Measurements from ENCODE around the gene CAMTA1.

The CAMTA1 gene

DNA sequence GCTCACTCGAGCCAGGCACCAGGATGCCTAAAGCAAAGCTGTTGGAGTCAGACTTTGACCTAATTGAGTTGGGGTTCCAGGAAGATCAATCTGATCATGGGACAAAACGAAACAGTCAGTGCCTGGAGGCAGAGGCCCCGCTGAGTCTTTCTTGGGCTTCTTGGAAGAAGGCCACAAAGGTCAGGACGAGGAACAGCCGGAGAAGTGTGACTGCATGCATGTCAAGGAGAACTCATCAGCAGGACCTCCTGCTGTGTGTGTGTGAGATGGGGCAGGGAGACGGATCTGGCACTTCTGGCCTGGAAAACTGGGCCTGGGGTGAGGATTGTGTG, 190.8 kb downstream of the CAMTA1 start:
- TF ChIP-seq, protein P1, sequence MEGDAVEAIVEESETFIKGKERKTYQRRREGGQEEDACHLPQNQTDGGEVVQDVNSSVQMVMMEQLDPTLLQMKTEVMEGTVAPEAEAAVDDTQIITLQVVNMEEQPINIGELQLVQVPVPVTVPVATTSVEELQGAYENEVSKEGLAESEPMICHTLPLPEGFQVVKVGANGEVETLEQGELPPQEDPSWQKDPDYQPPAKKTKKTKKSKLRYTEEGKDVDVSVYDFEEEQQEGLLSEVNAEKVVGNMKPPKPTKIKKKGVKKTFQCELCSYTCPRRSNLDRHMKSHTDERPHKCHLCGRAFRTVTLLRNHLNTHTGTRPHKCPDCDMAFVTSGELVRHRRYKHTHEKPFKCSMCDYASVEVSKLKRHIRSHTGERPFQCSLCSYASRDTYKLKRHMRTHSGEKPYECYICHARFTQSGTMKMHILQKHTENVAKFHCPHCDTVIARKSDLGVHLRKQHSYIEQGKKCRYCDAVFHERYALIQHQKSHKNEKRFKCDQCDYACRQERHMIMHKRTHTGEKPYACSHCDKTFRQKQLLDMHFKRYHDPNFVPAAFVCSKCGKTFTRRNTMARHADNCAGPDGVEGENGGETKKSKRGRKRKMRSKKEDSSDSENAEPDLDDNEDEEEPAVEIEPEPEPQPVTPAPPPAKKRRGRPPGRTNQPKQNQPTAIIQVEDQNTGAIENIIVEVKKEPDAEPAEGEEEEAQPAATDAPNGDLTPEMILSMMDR (conservative IDR thresholded peaks at IDR 0.05; ENCODE audit: control insufficient read depth, insufficient read depth, low read depth, low read length), result no peak
- DNase-seq (ENCODE audit: low read depth), result no peak

DNA sequence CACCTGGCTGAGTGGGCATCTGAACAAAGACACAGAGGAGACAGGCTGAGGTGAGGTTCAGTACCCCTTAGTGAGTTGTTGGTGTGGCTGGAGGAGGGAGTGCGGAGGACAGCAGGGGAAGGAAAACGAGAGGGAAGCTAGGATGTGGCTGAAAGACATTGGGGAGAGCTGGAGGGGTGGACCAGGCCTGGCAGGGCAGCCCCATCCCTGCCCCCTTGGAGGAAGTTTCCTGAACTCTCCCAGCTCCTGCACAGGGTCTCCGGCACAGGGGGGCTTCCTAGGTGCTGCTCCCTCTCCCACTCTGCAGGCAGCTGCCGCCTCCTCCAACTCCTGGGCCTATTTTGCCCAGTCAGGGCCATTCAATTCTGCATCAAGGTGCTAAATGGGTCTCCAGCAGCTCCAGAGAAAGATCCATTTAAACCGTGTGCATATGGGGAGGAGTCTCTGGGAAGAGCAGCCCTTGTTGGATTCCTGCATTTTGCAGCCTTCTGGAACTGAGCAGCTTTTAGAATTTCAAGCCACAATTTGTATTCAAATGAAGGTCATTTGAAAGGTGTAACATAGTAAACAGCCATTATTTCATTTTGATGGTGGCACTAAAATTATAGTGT, 193.9 kb downstream of the CAMTA1 start:
- no peak overlapping the region for H3K4me3 ChIP-seq (ENCODE audit: control insufficient read depth, low read depth, low read length)

More for the DNA sequence above, 190.8 kb downstream of the CAMTA1 start:
- no peak overlapping the region for H3K4me3 ChIP-seq (ENCODE audit: control insufficient read depth, low read depth, low read length)

DNA sequence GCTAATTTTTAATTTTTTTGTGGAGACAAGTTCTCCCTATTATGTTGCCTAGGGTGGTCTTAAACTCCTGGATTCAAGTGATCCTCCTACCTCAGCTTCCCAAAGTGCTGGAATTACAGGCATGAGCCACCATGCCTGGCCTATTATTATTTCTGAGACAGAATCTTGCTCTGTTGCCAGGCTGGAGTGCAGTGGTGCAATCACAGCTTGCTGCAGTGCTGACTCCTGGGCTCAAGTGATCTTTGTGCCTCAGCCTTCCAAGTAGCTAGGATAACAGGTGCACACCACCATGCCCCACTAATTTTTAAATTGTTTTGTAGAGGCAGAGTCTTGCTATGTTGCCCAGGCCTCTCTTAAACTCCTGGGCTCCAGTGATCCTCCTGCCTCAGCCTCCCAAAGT, 196.3 kb downstream of the CAMTA1 start:
- H3K4me3 ChIP-seq (ENCODE audit: control insufficient read depth, low read depth, low read length), result no peak overlapping the region
- no peak for DNase-seq (ENCODE audit: low read depth)
- TF ChIP-seq, protein P1 (conservative IDR thresholded peaks at IDR 0.05; ENCODE audit: control insufficient read depth, insufficient read depth, low read depth, low read length), result no peak

More for the DNA sequence above, 193.9 kb downstream of the CAMTA1 start:
- TF ChIP-seq, protein P1 (conservative IDR thresholded peaks at IDR 0.05; ENCODE audit: control insufficient read depth, insufficient read depth, low read depth, low read length), result no peak
- DNase-seq (ENCODE audit: low read depth), result no peak

DNA sequence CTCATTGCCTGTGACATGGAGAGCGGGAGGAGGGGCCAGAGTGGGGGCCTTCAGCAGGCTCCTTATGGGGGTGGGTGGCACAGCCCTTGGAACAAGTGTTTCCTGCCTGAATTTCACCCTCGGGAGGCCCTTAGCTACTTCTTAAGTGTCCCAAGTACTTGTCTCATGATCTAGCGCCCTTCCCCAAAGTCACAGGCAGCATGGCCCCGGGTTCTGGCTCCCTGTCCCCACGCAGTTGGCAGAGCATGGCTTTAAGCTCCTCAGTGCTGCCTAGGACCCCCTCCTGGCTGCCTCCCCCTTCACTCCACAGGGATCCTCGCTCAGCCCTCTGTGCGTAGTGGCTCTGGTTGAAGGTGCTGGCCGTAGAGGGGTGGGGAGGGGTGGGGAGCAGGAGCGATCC, 197.2 kb downstream of the CAMTA1 start:
- no peak overlapping the region for H3K4me3 ChIP-seq (ENCODE audit: control insufficient read depth, low read depth, low read length)
- TF ChIP-seq, protein P1 (conservative IDR thresholded peaks at IDR 0.05; ENCODE audit: control insufficient read depth, insufficient read depth, low read depth, low read length), result no peak
- DNase-seq (ENCODE audit: low read depth), result no peak

DNA sequence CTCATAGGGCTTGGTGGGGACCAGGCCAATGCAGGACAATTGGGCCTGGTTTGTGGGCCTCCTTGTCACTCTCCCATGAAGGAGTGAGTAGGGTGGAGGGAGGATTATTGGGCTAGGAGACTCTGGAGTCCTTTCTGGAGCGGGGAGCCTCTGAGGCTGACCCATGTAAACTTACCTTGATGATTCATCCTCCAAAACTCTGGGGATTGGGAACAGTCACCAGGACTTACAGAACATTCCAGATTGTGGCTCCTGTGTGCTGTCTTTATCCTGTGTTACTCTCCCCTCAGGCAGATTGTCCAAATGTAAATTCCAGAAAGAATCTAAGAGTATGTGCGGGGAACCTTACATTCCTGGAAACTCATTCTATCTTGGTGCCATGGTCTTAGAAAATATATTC, 197.6 kb downstream of the CAMTA1 start:
- TF ChIP-seq, protein P1 (conservative IDR thresholded peaks at IDR 0.05; ENCODE audit: control insufficient read depth, insufficient read depth, low read depth, low read length), result no peak
- no peak overlapping the region for H3K4me3 ChIP-seq (ENCODE audit: control insufficient read depth, low read depth, low read length)
- DNase-seq (ENCODE audit: low read depth), result no peak

DNA sequence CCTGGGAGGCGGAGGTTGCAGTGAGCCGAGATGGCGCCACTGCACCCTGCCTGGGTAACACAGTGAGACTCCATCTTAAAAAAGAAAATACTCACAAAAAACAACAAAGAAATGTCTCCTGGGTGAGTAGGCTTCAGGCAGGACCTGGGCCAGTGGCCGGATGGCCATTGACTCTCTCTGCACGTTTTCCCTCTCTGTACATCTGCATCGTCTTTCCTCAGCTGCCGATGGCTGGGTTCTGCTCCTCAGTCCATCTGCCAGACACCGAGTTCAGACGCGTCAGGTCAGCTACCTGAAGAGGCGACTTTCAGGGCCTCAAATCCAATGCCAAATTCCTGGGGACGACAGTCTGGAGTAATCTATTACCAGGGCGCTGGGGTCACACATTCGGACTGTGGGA, 199.3 kb downstream of the CAMTA1 start:
- TF ChIP-seq, protein P1 (conservative IDR thresholded peaks at IDR 0.05; ENCODE audit: control insufficient read depth, insufficient read depth, low read depth, low read length), result no peak
- no peak overlapping the region for H3K4me3 ChIP-seq (ENCODE audit: control insufficient read depth, low read depth, low read length)
- DNase-seq (ENCODE audit: low read depth), result no peak

DNA sequence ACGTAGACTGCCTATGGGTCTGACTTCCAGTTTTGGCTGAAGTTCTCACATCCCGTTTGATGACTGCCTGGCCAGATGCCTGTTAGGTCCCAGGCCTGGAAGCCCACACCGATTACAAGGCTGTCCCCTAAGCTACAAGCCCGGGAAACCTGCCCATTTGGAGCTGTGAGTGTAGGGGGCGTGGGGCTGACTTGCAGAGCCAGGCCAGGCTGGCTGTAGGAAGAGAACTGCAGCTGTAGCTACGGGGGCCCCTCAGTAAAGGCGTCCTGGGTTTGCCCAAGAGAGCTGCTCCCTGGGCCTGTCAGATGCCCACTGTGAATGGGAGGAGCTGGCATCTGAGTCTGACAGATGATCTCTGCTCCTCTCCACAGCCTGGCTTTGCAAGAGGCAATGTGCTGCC, 199.7 kb downstream of the CAMTA1 start:
- TF ChIP-seq, protein P1 (conservative IDR thresholded peaks at IDR 0.05; ENCODE audit: control insufficient read depth, insufficient read depth, low read depth, low read length), result no peak
- no peak for DNase-seq (ENCODE audit: low read depth)
- no peak overlapping the region for H3K4me3 ChIP-seq (ENCODE audit: control insufficient read depth, low read depth, low read length)

Measured in fibroblast of mammary gland (primary cell).